Nephron progenitor cell (in vitro differentiated cells): ENCODE data around the gene CRADD.
A peak's percentile ranks its signal among the peaks of the same experiment; 100 is the strongest.

ENCODE experiments used
- DNase-seq: peaks from one replicate; pipeline ENCODE4 v3.0.0; 2021
- H3K27ac Mint-ChIP-seq: 2 replicates; pipeline ENCODE4 v1.8.0; 2021; ENCODE audit warnings: mild to moderate bottlenecking, moderate library complexity, mixed read lengths
- H3K27me3 Mint-ChIP-seq: 2 replicates; pipeline ENCODE4 v1.8.0; 2021; ENCODE audit warnings: mild to moderate bottlenecking, low read depth, mixed read lengths; ENCODE audit not compliant: poor library complexity
- H3K36me3 Mint-ChIP-seq: 2 replicates; pipeline ENCODE4 v1.8.0; 2021; ENCODE audit warnings: low read depth, mixed read lengths
- H3K4me1 Mint-ChIP-seq: 2 replicates; pipeline ENCODE4 v1.8.0; 2021; ENCODE audit warnings: mixed read lengths
- H3K4me3 Mint-ChIP-seq: 2 replicates; pipeline ENCODE4 v1.8.0; 2021; ENCODE audit warnings: mild to moderate bottlenecking, moderate library complexity, mixed read lengths
- H3K9me3 Mint-ChIP-seq: 2 replicates; pipeline ENCODE4 v1.8.0; 2021; ENCODE audit warnings: mild to moderate bottlenecking, moderate library complexity, mixed read lengths
- CTCF ChIP-seq: fragments of 200-600 bp; sonication (generic); IDR thresholded peaks from 2 replicates; pipeline ENCODE4 v1.5.0; 2021; ENCODE audit warnings: antibody characterized with exemption

CRADD gene

GRCh38 chr12:93827669-93828068, 150.5 kb downstream of the CRADD start:
- Mint-ChIP-seq H3K36me3 (no peaks in the 10 kb centered on the region), H3K4me3 (no peak overlapping the region), H3K27me3 (no peaks in the 10 kb centered on the region), H3K27ac (no peak overlapping the region), H3K4me1 (peaks cover 19% of the 10 kb centered on the region), H3K9me3 (no peaks in the 10 kb centered on the region)
- DNase-seq, result no peak
- no peak for TF ChIP-seq CTCF

- no peak for DNase-seq
- Mint-ChIP-seq H3K36me3 (no peaks in the 10 kb centered on the region), H3K9me3 (no peaks in the 10 kb centered on the region), H3K4me3 (no peak overlapping the region), H3K27me3 (peaks cover under 1% of the 10 kb centered on the region), H3K4me1 (peaks cover 29% of the 10 kb centered on the region), H3K27ac (no peak overlapping the region)
- TF ChIP-seq CTCF, result no peak
These were observed 151.8 kb downstream of the CRADD start for GRCh38 chr12:93829016-93829415.

GRCh38 chr12:93831374-93831773, 154.2 kb downstream of the CRADD start:
- no peak for DNase-seq
- H3K27me3 Mint-ChIP-seq, result peaks cover 4% of the 10 kb centered on the region
- H3K36me3 Mint-ChIP-seq, result peaks cover 8% of the 10 kb centered on the region
- H3K4me1 Mint-ChIP-seq, result peaks cover 46% of the 10 kb centered on the region
- H3K4me3 Mint-ChIP-seq, result no peak overlapping the region
- TF ChIP-seq CTCF, result no peak
- no peak overlapping the region for H3K27ac Mint-ChIP-seq
- peaks cover 4% of the 10 kb centered on the region for H3K9me3 Mint-ChIP-seq

GRCh38 chr12:93832131-93832530, 155.0 kb downstream of the CRADD start:
- peaks cover 53% of the 10 kb centered on the region for H3K4me1 Mint-ChIP-seq
- peaks cover 4% of the 10 kb centered on the region for H3K9me3 Mint-ChIP-seq
- H3K27ac Mint-ChIP-seq, result no peak overlapping the region
- H3K27me3 Mint-ChIP-seq, result peaks cover 4% of the 10 kb centered on the region
- DNase-seq, result no peak
- TF ChIP-seq CTCF, result no peak
- peaks cover 8% of the 10 kb centered on the region for H3K36me3 Mint-ChIP-seq
- no peak overlapping the region for H3K4me3 Mint-ChIP-seq

GRCh38 chr12:93833946-93834345, 156.8 kb downstream of the CRADD start:
- Mint-ChIP-seq H3K27me3 (peaks cover 4% of the 10 kb centered on the region), H3K9me3 (peaks cover 4% of the 10 kb centered on the region), H3K4me1 (peaks cover 64% of the 10 kb centered on the region), H3K36me3 (peaks cover 8% of the 10 kb centered on the region), H3K4me3 (peak overlapping the region; percentile 28), H3K27ac (peak overlapping the region; percentile 20)
- DNase-seq, result no peak
- no peak for TF ChIP-seq CTCF

- Mint-ChIP-seq H3K9me3 (peaks cover 4% of the 10 kb centered on the region), H3K4me1 (peaks cover 65% of the 10 kb centered on the region), H3K36me3 (peaks cover 8% of the 10 kb centered on the region), H3K27me3 (peaks cover 4% of the 10 kb centered on the region), H3K4me3 (peak overlapping the region; percentile 0), H3K27ac (peak overlapping the region; percentile 84)
- TF ChIP-seq CTCF, result no peak
- no peak for DNase-seq
These were observed 159.6 kb downstream of the CRADD start for GRCh38 chr12:93836620-93837260.
